RWPE1 (cell line): ENCODE data around the gene TSN.
"Not testable (repeated sequence)": the region's sequence is repeated elsewhere in the genome, so short reads cannot be mapped to it uniquely, and the experiment has no call there.

ENCODE experiments used
- CTCF ChIA-PET: fragments of 350-600 bp; sonication (Branson Sonifier 250); formaldehyde crosslinking; extraction: SDS; loops from one replicate; lab custom pipeline; 2021; lab: Yijun Ruan, JAX
- POLR2A ChIA-PET: fragments of 400-600 bp; formaldehyde crosslinking; extraction: SDS; loops from one replicate; lab custom pipeline; 2020; ENCODE audit warnings: antibody characterized with exemption; ENCODE audit not compliant: low non-redundant PET; lab: Yijun Ruan, JAX
- DNase-seq: peaks from one replicate; pipeline ENCODE4 v3.0.0; 2012; ENCODE audit warnings: low spot score
- H3K27ac ChIP-seq: fragments of 450-650 bp; 2 replicates; pipeline ENCODE4 v1.5.1; 2017
- TF ChIP-seq, protein P1 (sequence below): fragments of 450-650 bp; conservative IDR thresholded peaks from 2 replicates; pipeline ENCODE4 v1.5.1; 2017; ENCODE audit warnings: low read depth, mild to moderate bottlenecking

The TSN gene

DNA sequence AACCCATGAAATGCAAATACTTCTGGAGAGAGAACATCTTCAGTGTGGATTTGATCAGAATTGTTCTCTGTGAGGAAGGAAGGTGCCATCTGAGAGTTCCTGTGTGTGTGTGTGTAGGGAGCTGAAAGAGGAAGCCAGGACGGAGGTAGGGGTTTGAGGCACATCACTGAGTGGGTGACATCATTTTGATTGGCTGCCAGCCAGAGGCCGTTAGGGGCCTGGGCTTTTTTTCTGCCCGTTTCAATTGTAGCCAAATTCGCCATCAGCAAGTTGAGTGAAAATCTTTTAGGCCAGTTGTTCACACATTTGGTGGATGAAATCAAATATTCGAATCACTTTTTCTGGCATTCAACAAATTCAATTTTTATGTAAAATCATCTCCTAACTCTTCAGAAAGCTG lies 48.9 kb downstream of the TSN start:
- H3K27ac ChIP-seq = no peak overlapping the region
- no peak for DNase-seq
- TF ChIP-seq, protein P1, sequence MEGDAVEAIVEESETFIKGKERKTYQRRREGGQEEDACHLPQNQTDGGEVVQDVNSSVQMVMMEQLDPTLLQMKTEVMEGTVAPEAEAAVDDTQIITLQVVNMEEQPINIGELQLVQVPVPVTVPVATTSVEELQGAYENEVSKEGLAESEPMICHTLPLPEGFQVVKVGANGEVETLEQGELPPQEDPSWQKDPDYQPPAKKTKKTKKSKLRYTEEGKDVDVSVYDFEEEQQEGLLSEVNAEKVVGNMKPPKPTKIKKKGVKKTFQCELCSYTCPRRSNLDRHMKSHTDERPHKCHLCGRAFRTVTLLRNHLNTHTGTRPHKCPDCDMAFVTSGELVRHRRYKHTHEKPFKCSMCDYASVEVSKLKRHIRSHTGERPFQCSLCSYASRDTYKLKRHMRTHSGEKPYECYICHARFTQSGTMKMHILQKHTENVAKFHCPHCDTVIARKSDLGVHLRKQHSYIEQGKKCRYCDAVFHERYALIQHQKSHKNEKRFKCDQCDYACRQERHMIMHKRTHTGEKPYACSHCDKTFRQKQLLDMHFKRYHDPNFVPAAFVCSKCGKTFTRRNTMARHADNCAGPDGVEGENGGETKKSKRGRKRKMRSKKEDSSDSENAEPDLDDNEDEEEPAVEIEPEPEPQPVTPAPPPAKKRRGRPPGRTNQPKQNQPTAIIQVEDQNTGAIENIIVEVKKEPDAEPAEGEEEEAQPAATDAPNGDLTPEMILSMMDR = no peak
- ChIA-PET CTCF (interaction anchor here (0.7 kb wide), 1 partner anchor 889 kb away, joined by 3 read pairs; no protein-coding TSS in a partner anchor), POLR2A (no interaction called here)

DNA sequence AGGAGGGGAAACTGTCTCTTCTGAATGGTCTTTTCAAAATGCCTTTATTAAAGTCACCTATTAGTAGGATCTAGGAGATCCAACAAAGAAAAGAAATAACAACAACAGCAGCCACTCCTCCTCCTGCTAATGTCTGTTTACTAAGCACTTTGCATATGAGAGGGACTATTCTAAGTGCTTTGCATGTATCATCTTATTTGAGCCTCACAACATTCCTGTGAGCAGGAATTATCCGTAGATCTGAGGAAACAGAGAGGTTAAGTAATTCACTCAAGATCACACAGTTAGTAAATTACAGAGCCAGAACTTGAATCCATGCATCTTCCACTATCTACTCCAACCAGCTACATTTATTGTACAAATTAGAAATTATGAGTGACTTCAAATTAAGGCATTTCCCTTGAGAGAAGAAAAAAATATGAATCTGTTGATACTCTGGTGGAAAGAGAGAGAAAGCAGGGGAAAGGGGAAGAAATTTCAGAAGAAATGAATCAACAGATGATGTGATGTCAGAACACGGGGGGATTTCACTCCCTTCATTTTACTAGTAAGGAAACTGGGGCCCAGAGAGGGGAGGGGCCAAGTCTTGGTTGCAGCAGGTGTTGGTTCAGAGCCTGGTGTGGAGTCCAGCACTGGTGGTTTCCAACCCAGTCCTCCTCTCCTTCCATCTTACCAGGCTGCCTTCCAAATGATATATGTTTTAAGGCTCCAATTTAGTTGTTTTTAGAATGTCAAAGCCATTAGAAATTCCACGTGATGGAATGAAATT lies 49.7 kb downstream of the TSN start:
- TF ChIP-seq, protein P1 = no peak
- CTCF ChIA-PET = no interaction called here
- POLR2A ChIA-PET = no interaction called here
- H3K27ac ChIP-seq = no peak overlapping the region
- no peak for DNase-seq

DNA sequence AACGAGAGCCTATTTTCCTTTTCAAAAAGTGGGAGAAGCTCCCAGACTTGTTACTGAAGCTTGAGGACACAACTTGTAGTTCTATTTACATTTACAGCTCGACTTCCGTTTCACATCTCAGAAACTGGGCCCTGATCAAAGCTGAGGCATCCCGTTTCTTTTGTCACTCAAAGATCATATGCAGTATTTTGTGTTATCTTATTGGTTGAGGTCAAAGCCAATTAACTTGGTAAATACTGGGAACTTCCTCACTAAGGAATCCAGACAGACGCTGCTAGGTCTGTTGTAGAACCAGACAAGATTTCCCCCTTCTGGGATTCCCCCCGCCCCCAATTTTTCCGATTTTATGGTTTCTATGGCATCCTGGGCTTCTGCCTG lies 50.3 kb downstream of the TSN start:
- no peak for DNase-seq
- H3K27ac ChIP-seq = no peak overlapping the region
- ChIA-PET CTCF (no interaction called here), POLR2A (no interaction called here)
- TF ChIP-seq, protein P1 = no peak

DNA sequence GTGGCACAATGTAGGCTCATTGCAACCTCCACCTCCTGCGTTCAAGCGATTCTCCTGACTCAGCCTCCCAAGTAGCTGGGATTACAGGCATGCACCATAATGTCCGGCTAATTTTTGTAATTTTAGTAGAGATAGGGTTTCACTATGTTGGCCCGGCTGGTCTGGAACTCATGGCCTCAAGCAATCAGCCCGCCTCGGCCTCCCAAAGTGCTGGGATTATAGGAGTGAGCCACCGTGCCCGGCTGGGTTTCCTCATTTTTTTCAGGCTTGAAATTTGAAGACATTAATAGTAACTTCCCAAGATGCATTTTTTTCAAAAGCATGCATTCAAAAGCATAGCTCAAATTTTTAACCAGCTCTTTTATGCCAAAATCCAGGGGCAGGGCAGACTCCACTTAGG lies 52.3 kb downstream of the TSN start:
- POLR2A ChIA-PET, DNase-seq, H3K27ac ChIP-seq: not testable (repeated sequence)
- CTCF ChIA-PET = interaction anchor here (0.6 kb wide), 1 partner anchor 1609 kb away, joined by 3 read pairs; no protein-coding TSS in a partner anchor

DNA sequence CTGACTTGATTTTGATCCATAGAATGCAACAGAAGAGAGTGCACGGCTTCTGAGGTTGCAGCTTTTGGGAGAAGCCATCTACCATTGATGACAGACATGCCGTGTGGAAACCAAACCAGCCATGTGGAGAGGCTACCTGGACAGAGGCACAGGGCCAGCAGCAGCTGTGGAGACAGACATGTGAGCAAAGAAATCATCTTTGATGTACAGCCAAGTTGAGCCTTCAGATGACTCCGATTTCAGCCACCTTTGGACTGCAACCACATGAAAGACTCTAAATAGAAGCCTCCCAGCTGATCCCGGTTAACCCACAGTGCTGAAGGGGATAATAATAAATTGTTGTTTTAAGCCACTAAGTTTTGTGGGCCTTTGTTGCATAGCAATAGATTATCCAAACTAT lies 54.2 kb downstream of the TSN start:
- ChIA-PET POLR2A (no interaction called here), CTCF (interaction anchor here (0.7 kb wide), 1 partner anchor 14 kb away, joined by 3 read pairs; no protein-coding TSS in a partner anchor)
- TF ChIP-seq, protein P1 = no peak
- no peak overlapping the region for H3K27ac ChIP-seq
- DNase-seq = no peak

DNA sequence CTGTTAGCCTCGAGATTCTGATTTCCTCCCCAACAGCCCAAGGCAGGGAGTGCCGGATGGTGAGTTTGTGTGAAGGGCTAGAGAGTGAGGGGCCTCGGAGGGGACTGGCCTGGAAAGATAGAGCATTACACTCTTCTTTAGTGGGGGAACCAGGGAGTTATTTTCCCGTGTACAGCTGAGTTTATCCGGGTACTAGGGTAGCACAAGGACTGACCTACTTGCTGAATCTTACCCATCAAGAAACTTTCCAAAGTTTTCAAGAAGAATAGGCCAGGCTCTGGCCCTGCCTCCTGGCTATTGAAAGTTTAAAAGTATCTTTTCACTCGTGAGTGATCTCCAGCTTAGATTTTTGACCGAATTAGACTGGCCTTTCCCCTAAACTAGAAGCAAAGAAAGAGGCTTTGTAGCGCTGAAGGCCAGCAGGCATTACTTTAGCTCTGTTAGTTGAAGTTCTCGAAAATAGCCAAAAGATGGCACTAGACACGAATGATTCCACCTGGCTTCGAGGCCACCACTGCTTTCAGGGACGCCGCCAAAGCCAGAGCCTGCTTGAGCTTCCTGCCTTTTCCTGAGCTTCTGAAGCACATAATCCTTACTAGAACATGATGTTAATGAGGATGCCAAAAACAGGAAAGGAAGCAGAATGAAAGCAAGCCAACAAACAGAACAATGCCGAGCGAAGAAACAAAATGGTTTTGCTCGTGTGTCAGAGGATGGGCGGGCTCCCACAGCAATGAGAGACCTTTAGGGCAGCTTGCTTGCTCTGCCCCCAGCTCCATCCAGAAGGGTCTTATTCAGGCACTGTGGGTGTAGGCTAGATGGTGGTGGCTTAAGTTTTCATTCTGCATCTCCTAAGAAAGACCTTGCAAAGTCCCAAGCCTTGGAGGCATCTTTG lies 55.8 kb downstream of the TSN start:
- ChIA-PET CTCF (interaction anchor here (0.5 to 1.2 kb wide), 12 partner anchors 8 to 1929 kb away, joined by 3 to 8 read pairs (median 3); no protein-coding TSS in a partner anchor), POLR2A (no interaction called here)
- no peak overlapping the region for H3K27ac ChIP-seq
- DNase-seq = peak; percentile 53
- TF ChIP-seq, protein P1 = peak; percentile 58

DNA sequence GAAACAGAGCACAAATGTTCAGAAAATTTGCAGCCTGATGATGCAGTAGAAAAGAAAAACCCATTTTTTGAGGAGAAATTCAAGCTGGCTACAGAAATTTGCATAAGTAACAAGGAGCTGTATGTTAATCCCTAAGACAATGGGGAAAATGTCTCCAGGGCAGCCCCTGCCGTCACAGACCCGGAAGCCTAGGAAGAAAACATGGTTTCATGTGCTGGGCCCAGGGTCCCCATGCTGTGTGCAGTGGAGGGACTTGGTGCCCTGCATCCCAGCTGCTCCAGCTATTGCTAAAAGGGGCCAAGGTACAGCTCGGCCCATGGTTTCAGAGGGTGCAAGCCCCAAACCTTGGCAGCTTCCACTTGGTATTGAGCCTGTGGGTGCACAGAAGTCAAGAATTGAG lies 57.6 kb downstream of the TSN start:
- DNase-seq, CTCF ChIA-PET, POLR2A ChIA-PET, H3K27ac ChIP-seq: not testable (repeated sequence)
